DMS53 treated with DMSO at 0.1 percent for 48 hours (cell line): ENCODE results near the gene NTM.

Experiments used
- DNase-seq: peaks from one replicate; lab custom pipeline; 2025; ENCODE audit not compliant: unreplicated experiment; lab: John Stamatoyannopoulos, UW

NTM gene

DNA sequence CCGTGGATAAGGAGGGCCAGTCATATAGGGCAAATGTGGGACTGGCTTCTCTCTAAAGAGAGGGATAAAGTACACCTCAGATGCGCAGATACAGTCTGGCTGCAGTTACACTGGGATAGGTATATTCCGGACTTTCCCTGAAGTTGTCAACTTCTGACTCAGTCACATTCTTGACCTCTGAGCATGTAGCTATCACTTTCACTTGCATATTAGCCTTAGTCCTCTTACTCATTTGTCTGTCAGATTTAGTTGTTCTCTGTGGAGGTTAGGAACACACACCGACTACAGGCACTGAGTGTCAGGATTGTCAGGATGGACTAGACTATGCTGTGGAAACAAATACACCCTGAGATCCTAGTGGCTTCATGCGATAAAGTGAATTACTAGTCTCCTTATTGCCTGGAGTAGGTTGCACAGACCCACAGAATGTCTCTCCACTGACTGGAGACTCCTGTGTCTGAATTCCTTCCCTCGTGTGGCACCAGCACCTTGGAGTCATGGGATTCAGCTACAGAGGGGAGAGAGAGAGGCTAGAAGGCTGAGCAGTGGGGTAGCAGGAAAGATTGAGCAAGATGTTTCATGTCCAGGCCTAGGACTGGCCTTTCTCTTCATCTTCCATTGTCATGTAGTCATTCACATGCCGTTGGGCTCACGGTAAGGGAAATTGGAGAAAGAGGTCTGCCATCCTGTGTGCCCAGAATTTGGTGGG, 654.3 kb downstream of the NTM start:
- DNase-seq: no peak

DNA sequence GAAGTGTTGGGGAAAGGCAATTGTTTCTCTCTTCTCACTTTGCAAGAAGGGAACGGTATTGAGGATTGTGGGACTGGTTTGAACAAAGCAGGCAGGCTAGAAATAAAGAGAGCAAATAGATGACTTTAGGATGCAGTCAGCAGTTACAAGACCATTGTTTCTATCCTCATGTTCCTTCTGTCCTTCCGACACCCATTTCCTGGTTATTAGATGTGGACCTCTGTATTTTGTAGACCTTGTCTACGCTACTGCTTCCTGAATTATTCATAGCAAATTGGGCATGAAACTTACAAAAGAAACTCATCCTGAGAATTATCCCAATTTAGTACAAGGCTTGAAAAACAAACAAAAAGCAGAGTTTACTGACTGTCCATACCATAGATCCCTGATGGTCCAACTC, 656.3 kb downstream of the NTM start:
- no peak for DNase-seq

DNA sequence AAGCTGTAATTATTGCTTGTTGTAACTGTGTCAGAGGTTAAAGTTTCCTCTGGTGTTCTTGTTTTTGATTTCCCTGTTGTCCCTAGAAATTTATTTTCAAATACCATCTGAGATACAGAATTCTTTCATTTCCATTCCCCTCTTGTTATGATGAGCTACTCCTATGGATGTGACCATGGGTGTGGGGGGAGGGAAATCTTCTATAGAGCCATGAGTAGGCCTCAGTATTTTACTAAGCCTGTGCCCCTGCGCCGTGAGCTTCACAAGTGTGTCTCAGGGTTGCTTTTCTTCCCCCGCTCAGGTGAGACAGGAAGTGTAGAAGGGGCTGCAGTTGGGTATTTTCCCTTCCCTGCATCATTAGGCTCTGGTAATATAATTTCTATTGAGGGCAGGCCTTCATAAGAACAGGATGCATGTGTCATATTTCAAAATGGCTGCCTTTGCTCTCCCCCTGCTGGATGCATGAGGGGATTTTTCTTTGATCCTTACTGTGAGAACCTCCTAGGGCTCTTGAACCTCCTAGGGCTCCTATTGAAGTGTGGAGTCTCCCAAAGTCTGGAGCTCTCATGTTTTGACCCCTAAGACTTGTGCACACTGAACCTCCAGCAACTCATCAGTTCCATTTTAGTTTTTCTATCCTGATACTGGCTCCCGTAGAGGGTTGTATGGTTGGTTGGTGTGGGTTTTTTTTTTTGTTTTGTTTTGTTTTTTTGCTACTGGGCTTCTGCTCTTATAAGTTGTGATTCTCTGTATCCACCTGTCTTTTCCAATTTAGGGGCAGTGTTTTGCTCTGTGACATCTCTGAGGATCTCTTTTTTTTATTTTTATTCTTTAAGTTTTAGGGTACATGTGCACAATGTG, 658.2 kb downstream of the NTM start:
- DNase-seq: no peak

GRCh38 chr11:132030896-132031295, 660.5 kb downstream of the NTM start:
- DNase-seq: no peak

DNA sequence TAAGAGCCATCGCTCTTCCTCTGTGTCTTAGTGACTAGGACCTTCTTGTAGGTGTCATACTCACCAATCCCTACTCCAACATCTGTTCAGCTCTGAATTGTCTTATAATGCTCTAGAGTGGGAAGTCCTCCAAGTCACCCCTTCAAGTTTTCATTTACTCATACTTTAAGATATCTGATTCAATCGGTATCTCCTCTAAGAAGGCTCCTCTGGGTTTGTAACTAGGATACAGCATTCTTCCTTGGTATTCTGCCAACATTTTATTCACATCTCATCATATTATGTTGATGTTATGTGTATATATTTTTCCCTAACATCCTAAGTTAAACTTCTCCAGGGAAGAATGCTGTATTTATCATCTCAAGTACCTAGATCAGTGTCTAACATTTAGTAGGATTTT, 662.1 kb downstream of the NTM start:
- no peak for DNase-seq

GRCh38 chr11:132033051-132033450, 662.6 kb downstream of the NTM start:
- DNase-seq: no peak

GRCh38 chr11:132035228-132035627, 664.8 kb downstream of the NTM start:
- no peak for DNase-seq

DNA sequence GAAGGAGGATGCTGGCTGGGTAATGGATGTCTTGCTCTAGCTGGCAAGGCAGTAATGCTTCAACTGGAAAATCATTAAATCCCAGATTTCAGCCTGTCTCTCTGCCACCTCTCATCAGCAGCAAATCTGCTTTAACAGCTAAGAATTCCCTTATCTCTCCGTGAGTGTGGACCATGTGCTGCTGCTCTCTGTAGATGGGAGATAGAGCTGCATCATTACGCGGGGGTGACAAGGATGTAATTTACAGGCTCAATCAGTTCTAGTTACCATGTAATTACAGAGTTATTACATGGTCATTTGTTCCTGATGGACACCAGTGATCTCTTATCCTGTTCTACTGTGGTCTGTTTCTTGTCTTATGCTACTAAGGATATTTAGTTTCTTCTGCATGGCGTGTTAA, 665.4 kb downstream of the NTM start:
- no peak for DNase-seq

DNA sequence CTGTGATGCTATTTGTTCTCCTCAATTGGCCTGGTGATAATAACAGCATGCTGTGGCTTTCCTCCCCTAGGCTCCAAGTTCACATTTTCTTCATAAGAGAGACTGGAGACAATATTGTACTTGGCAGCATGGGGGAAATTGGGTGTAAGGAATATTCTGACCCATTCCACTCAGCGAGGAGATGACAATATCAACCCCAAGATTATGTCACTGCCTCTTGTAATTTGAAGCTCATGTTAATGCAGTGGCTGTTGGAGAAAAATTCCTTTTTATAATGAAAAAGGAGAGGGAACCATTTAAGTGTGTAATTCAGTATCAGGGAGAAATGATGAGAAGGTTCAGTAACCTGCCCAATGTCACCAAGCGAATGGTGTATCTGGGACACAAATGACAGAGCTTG, 665.8 kb downstream of the NTM start:
- DNase-seq: no peak

DNA sequence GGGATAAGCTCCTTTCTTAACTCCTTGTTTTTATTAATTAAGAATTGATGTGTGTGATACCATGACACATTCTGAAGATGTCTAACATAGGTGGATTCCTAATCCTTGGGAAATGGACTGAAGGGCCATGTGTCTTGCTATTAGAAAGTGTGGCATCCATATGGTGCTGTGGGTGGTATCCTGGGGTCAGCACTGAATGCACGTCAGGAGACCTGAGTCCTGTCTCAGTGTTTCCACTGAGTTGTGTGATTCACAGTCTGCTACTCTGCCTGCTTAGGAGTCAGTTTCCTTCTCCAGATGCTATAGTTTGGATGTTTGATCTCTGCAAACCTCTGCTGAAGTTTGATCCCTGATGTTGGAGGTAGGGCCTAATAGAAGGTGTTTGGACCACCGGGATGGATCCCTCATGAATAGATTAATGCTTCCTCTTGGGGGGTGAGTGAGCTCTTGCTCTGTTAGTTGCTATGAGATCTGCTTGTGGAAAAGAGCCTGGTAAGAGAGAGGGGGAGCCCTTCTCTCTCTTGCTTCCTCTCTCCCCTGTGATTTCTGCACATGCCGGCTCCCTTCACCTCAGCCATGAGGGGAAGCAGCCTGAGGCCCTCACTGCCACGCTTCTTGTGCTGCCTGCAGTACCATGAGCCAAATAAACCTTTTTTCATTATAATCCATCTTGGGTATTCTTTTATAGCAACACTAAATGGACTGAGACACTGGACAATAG, 666.5 kb downstream of the NTM start:
- DNase-seq: no peak

DNA sequence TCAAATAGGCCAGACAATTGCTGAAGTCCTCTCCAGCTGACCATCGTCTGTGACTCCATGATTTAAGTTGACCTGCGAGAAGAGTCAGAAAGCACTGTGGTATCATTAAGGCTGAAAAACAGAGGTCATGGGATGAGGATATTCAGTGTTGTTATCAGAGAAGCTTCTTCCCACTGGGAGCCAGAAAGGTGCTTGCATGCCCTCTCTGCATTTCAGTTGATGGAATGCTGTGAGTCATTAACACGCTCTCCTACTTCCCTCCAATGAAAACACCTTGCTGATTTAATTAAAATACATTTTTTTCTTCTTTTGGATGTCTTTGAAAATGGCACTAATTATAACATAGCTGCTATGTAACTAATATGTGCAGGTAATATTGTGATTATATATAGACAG, 667.0 kb downstream of the NTM start:
- DNase-seq: no peak

GRCh38 chr11:132037956-132038355, 667.5 kb downstream of the NTM start:
- no peak for DNase-seq

- DNase-seq: no peak
Observed at GRCh38 chr11:132039521-132039920, 669.1 kb downstream of the NTM start.

- no peak for DNase-seq
Observed at GRCh38 chr11:132042296-132042695, 671.9 kb downstream of the NTM start.

GRCh38 chr11:132043714-132044113, 673.3 kb downstream of the NTM start:
- no peak for DNase-seq

- DNase-seq: no peak
Observed at GRCh38 chr11:132045107-132045506, 674.7 kb downstream of the NTM start.

GRCh38 chr11:132046288-132046865, 676.0 kb downstream of the NTM start:
- no peak for DNase-seq

DNA sequence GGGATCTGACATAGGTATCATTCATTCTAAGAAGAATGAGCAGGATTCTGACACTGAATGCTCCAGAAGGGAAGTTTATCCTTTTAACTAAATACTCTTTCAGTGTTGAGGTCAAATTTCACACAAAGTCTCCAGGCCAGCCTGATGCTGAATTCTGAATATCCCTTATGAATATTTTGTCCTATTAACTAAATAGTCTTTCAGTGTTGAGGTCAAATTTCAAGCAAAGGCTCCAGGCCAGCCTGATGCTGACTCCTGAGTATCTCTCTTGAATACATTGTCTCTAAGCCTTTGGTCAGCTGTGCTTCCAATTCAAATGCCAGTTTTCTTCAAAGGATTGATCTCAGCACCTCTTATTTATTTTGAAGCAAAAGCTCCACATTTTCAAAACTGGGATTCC, 676.8 kb downstream of the NTM start:
- DNase-seq: no peak

GRCh38 chr11:132048040-132048439, 677.6 kb downstream of the NTM start:
- DNase-seq: no peak

DNA sequence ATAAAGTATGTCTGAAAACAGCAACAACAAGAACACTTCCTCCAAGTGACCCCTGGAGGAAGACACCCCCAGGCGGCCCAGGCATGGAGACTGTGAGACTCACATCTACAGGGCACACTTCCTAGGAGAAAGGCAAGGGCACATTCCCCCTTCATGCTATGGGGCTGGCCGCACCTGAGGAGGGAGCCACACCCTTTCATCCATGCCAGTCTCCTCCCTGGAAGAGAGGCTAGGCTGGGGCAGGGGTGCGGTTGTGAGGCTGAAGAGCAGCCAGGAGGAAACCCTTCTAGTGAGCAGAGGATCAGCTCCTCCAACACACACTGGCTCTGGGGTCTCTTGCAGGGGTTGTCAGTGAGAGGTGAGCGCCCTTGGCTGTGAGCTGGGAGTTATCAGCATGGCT, 678.8 kb downstream of the NTM start:
- no peak for DNase-seq

- DNase-seq: no peak
Observed at GRCh38 chr11:132050049-132050448, 679.6 kb downstream of the NTM start.
